SK-N-SH (cell line): ENCODE measurements around the gene NRDC. TPM values are rescaled to one million over a fixed set of nuclear protein-coding genes. Genes with fewer than 3 reads are reported as not detected.

Experiments used
- CTCF ChIA-PET: fragments of 300-600, 350-600 bp; formaldehyde crosslinking; extraction: SDS; loops from one replicate; lab custom pipeline; 2021; lab: Yijun Ruan, JAX
- POLR2A ChIA-PET: fragments of 350-600 bp; sonication (Branson Sonifier 250); formaldehyde crosslinking; extraction: SDS; loops from one replicate; lab custom pipeline; 2020; ENCODE audit warnings: antibody characterized with exemption, inconsistent platforms; lab: Yijun Ruan, JAX
- DNase-seq: peaks from one replicate; pipeline ENCODE4 v3.0.0; 2012
- H2AFZ ChIP-seq: fragments of 200-600 bp; sonication (generic); 2 replicates; pipeline ENCODE4 v1.8.1; 2016; ENCODE audit warnings: antibody characterized with exemption, mild to moderate bottlenecking, low read depth
- H3F3A ChIP-seq: fragments of 200-600 bp; sonication (generic); replicated peaks from 2 replicates; pipeline ENCODE3; 2016; ENCODE audit warnings: antibody characterized with exemption, mild to moderate bottlenecking; ENCODE audit not compliant: insufficient read depth
- H3K27ac ChIP-seq, 2 experiments: fragments of 200-500 bp in 1 of 2; fragments of 200-600 bp in 1 of 2; sonication (Bioruptor generic) in 1 of 2; sonication (generic), shearing (Covaris generic) in 1 of 2; 2 replicates each; pipeline versions ENCODE4 v1.5.1 to v1.6.1; 2014 to 2016; ENCODE audit warnings: low read depth in 2 of 2, inconsistent platforms in 1 of 2, low read length in 1 of 2, mild to moderate bottlenecking in 1 of 2, mixed read lengths in 1 of 2
- H3K27me3 ChIP-seq: fragments of 200-600 bp; sonication (generic), shearing (Covaris generic); 2 replicates; pipeline ENCODE4 v1.6.1; 2016; ENCODE audit warnings: mixed run types; ENCODE audit not compliant: insufficient read depth
- H3K36me3 ChIP-seq, 2 experiments: fragments of 200-500 bp in 1 of 2; fragments of 200-600 bp in 1 of 2; sonication (Bioruptor generic) in 1 of 2; sonication (generic) in 1 of 2; replicated peaks in 1 of 2; 2 replicates each; pipeline versions ENCODE3 to v1.5.1; 2014 to 2016; ENCODE audit warnings: low read length in 1 of 2, mild to moderate bottlenecking in 1 of 2; ENCODE audit not compliant: insufficient read depth in 2 of 2, control insufficient read depth in 1 of 2
- H3K4me1 ChIP-seq, 2 experiments: fragments of 200-500 bp in 1 of 2; fragments of 200-600 bp in 1 of 2; sonication (Bioruptor generic) in 1 of 2; sonication (generic), shearing (Covaris generic) in 1 of 2; 2 replicates each; pipeline versions ENCODE4 v1.5.1 to v1.6.1; 2014 to 2016; ENCODE audit warnings: low read depth in 1 of 2, low read length in 1 of 2, mixed run types in 1 of 2; ENCODE audit not compliant: insufficient read depth in 2 of 2, control insufficient read depth in 1 of 2
- H3K4me2 ChIP-seq: fragments of 200-600 bp; sonication (generic), shearing (Covaris generic); 2 replicates; pipeline ENCODE4 v1.6.1; 2017; ENCODE audit warnings: mixed run types
- H3K4me3 ChIP-seq, 2 experiments: fragments of 200-500 bp in 1 of 2; fragments of 200-600 bp in 1 of 2; sonication (Bioruptor generic) in 1 of 2; sonication (generic), shearing (Covaris generic) in 1 of 2; 2 replicates each; pipeline versions ENCODE4 v1.5.1 to v1.8.1; 2014 to 2016; ENCODE audit warnings: low read depth in 2 of 2, inconsistent platforms in 1 of 2, low read length in 1 of 2, mild to moderate bottlenecking in 1 of 2, mixed read lengths in 1 of 2, moderate library complexity in 1 of 2
- H3K79me2 ChIP-seq: fragments of 200-600 bp; sonication (generic); 2 replicates; pipeline ENCODE4 v1.8.1; 2017; ENCODE audit warnings: mild to moderate bottlenecking; ENCODE audit not compliant: insufficient read depth
- H3K9ac ChIP-seq: fragments of 200-600 bp; sonication (generic); 2 replicates; pipeline ENCODE4 v1.6.1; 2017; ENCODE audit warnings: mixed run types
- H3K9me2 ChIP-seq: fragments of 200-600 bp; sonication (generic); 2 replicates; pipeline ENCODE4 v1.6.1; 2017; ENCODE audit warnings: mixed run types
- H3K9me3 ChIP-seq: fragments of 200-600 bp; sonication (generic); 2 replicates; pipeline ENCODE4 v1.6.1; 2017; ENCODE audit warnings: mixed run types, mild to moderate bottlenecking, moderate library complexity
- H4K20me1 ChIP-seq: fragments of 200-600 bp; sonication (generic); 2 replicates; pipeline ENCODE4 v1.6.1; 2017; ENCODE audit warnings: mild to moderate bottlenecking, mixed run types; ENCODE audit not compliant: insufficient read depth
- FOXJ3 ChIP-seq: sonication (generic); formaldehyde crosslinking; IDR thresholded peaks from 2 replicates; pipeline ENCODE4 v1.5.1; 2020; ENCODE audit warnings: mild to moderate bottlenecking, missing genetic modification reagents
- MXI1 ChIP-seq: IDR thresholded peaks from 2 replicates; pipeline ENCODE4 v1.6.1; 2012; ENCODE audit warnings: mild to moderate bottlenecking, low read depth, low read length, improper control_type of control experiment
- NRF1 ChIP-seq: IDR thresholded peaks from 2 replicates; pipeline ENCODE4 v1.6.1; 2012; ENCODE audit warnings: low read depth, mild to moderate bottlenecking, low read length
- SMC3 ChIP-seq: IDR thresholded peaks from 2 replicates; pipeline ENCODE4 v1.6.1; 2012; ENCODE audit warnings: low read depth, low read length, improper control_type of control experiment
- WGBS: methylation state at CpG from one replicate; pipeline ENCODE4 v1.1.6; 2017; ENCODE audit warnings: low lambda C conversion rate; 5-methylcytosine and 5-hydroxymethylcytosine counted together
- polyA plus RNA-seq, 3 experiments: library from polyadenylated mRNA; depleted of rRNA; stranded (reverse); fragments of >200 nt; gene quantifications; 2 replicates each; pipeline ENCODE4 v1.2.3, GENCODE V29; 2012
- TF ChIP-seq, protein P1 (sequence below): fragments of 150-350 bp; IDR thresholded peaks from 2 replicates; pipeline ENCODE4 v1.6.1; 2016; ENCODE audit warnings: mild to moderate bottlenecking, low read depth, low read length
- TF ChIP-seq, protein P2 (sequence below): IDR thresholded peaks from 2 replicates; pipeline ENCODE4 v1.6.1; 2012; ENCODE audit warnings: mild to moderate bottlenecking, low read depth, low read length, moderate library complexity

Gene NRDC
- polyA plus RNA-seq, 1 of the 3 experiments (the other 2 are of a cell fraction), result 84.8 TPM

DNA sequence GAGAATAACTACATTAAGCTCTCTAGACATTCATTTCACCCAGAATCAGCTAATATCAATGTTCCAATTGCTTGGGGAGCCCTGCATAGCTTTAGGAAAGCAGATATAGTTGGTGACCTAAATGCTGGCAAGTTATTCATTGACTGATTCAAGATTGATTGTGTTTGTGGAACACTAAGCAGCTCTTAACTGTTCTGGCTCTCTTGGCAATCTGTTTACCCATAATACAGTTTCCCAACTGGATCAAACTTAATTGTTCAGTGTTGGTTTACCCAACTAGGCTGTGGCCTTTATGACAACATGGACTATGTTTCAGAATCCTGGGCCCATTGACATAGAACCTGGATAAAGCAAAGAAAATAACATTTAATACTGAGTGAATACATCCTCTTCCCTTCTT, 83.7 kb downstream of the NRDC start:
- Histone ChIP-seq H3K4me3 (no peak overlapping the region), H3F3A (peaks cover 19% of the 10 kb centered on the region), H3K79me2 (no peaks in the 10 kb centered on the region), H2AFZ (no peak overlapping the region), H3K9me3 (no peaks in the 10 kb centered on the region), H3K9me2 (no peaks in the 10 kb centered on the region), H3K9ac (no peak overlapping the region), H3K36me3 (peaks cover 55 to 75% of the 10 kb centered on the region in 2 experiments), H4K20me1 (no peaks in the 10 kb centered on the region), H3K27ac (no peak overlapping the region), H3K27me3 (no peaks in the 10 kb centered on the region), H3K4me2 (no peak overlapping the region), H3K4me1 (no peaks in the 10 kb centered on the region)
- DNase-seq, result no peak
- TF ChIP-seq SMC3, result no peak
- TF ChIP-seq, protein P1, sequence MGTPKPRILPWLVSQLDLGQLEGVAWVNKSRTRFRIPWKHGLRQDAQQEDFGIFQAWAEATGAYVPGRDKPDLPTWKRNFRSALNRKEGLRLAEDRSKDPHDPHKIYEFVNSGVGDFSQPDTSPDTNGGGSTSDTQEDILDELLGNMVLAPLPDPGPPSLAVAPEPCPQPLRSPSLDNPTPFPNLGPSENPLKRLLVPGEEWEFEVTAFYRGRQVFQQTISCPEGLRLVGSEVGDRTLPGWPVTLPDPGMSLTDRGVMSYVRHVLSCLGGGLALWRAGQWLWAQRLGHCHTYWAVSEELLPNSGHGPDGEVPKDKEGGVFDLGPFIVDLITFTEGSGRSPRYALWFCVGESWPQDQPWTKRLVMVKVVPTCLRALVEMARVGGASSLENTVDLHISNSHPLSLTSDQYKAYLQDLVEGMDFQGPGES, result no peak
- CTCF ChIA-PET, result interaction anchor here (0.6 to 1.1 kb wide), 2 partner anchors 10 to 1011 kb away, joined by 3 to 4 read pairs; no protein-coding TSS in a partner anchor
- POLR2A ChIA-PET, result no interaction called here

DNA sequence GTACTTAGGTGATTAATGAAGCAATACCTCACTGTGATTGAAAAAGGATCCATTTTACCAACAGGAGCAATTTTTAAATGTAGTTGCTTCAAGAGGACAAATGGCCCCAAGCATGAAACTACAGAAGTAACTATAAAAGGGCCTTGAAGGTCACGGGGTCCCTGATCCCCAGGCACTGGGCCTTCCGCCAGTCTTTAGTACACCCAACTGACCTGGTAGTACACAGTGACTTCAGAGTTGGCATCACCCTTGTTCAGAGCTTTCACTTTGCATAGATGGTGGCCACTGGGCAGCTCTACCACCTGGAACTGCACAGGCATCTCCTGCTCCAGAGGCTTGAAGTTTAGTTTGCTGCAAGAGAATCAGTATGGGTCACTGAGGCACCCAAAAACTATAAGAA, 84.3 kb downstream of the NRDC start:
- H3K27me3 ChIP-seq, result no peaks in the 10 kb centered on the region
- no peak overlapping the region for H3K27ac ChIP-seq
- H3K4me3 ChIP-seq, result no peak overlapping the region
- ChIA-PET POLR2A (no interaction called here), CTCF (interaction anchor here (0.6 to 1.1 kb wide), 3 partner anchors 11 to 1010 kb away, joined by 3 to 4 read pairs (median 3); no protein-coding TSS in a partner anchor)
- no peaks in the 10 kb centered on the region for H3K9me2 ChIP-seq
- H3F3A ChIP-seq, result peaks cover 19% of the 10 kb centered on the region
- no peaks in the 10 kb centered on the region for H3K9me3 ChIP-seq
- 86% methylated on average over 1 of the region's 2 CpGs for WGBS
- H3K79me2 ChIP-seq, result no peaks in the 10 kb centered on the region
- H3K9ac ChIP-seq, result no peak overlapping the region
- H2AFZ ChIP-seq, result no peak overlapping the region
- H3K4me1 ChIP-seq, result no peaks in the 10 kb centered on the region
- no peak for DNase-seq
- no peak overlapping the region for H3K4me2 ChIP-seq
- peaks cover 60 to 77% of the 10 kb centered on the region in 2 experiments for H3K36me3 ChIP-seq
- H4K20me1 ChIP-seq, result no peaks in the 10 kb centered on the region
- no peak for TF ChIP-seq FOXJ3 (CRISPR knock-in tag)
- TF ChIP-seq, protein P2, sequence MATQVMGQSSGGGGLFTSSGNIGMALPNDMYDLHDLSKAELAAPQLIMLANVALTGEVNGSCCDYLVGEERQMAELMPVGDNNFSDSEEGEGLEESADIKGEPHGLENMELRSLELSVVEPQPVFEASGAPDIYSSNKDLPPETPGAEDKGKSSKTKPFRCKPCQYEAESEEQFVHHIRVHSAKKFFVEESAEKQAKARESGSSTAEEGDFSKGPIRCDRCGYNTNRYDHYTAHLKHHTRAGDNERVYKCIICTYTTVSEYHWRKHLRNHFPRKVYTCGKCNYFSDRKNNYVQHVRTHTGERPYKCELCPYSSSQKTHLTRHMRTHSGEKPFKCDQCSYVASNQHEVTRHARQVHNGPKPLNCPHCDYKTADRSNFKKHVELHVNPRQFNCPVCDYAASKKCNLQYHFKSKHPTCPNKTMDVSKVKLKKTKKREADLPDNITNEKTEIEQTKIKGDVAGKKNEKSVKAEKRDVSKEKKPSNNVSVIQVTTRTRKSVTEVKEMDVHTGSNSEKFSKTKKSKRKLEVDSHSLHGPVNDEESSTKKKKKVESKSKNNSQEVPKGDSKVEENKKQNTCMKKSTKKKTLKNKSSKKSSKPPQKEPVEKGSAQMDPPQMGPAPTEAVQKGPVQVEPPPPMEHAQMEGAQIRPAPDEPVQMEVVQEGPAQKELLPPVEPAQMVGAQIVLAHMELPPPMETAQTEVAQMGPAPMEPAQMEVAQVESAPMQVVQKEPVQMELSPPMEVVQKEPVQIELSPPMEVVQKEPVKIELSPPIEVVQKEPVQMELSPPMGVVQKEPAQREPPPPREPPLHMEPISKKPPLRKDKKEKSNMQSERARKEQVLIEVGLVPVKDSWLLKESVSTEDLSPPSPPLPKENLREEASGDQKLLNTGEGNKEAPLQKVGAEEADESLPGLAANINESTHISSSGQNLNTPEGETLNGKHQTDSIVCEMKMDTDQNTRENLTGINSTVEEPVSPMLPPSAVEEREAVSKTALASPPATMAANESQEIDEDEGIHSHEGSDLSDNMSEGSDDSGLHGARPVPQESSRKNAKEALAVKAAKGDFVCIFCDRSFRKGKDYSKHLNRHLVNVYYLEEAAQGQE, result no peak
- no peak for TF ChIP-seq MXI1
- TF ChIP-seq NRF1, result no peak
- TF ChIP-seq, protein P1, result no peak
